DOHH2 (cell line): Measurements from ENCODE around the gene CORO1A.
"Not testable (repeated sequence)": the region's sequence is repeated elsewhere in the genome, so short reads cannot be mapped to it uniquely, and the experiment has no call there.

Source experiments
- CTCF ChIP-seq: fragments of 200-600 bp; sonication (generic); IDR thresholded peaks from one replicate; pipeline ENCODE4 v1.5.1; 2014; ENCODE audit warnings: antibody characterized with exemption, mild to moderate bottlenecking, low read depth, low read length; ENCODE audit not compliant: poor library complexity, severe bottlenecking
- EZH2phosphoT487 ChIP-seq: fragments of 200-600 bp; sonication (generic); IDR thresholded peaks from 2 replicates; pipeline ENCODE4 v1.6.1; 2017; ENCODE audit warnings: borderline replicate concordance, mild to moderate bottlenecking, antibody characterized with exemption, low read length, moderate library complexity, mixed read lengths

DNA sequence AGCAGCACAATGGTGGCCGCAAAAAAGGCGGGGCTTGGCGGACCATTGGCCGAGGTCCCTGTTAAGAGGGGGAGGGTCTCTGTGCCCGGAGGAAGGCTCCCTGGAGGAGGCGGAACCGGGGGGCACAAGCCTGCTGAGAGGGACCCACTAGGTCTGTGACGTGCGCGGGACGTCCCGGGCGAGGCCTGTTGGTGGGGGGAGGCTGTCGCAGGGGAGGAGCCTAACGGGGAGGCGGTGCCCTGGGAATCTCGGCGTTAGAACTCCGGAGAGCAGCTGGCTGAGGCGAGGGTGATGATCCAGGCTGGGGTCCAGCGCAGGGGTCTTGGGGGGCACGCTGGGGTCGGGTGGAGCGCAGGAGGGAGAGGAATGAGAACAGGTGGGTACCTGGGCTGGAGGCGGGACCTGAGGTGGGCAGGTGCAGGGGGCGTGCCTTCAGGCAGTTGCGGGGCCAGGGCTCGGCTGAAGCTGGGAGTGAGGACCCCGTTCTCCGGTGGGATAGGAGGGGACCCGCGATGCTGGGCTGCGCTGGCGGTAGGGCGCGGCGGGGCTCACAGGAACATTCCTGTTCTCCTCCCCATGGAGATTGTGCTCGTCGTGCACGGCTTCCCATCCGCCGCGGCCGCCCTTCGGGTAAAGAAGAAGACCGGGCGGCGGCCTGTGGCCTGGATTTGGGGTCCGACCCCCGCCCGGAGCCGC, 22.3 kb downstream of the CORO1A start:
- not testable (repeated sequence) for TF ChIP-seq CTCF, EZH2phosphoT487
